A673 (cell line): Measurements from ENCODE around the gene SYTL3. TPM values are rescaled to one million over a fixed set of nuclear protein-coding genes. Genes with fewer than 3 reads are reported as not detected.

Experiments used
- BruUV-seq: library from RNA; stranded (reverse); fragments of 400-500 nt; replicated peaks from 2 replicates; lab custom pipeline; 2021; lab: Mats Ljungman, UMichigan
- CTCF ChIA-PET: fragments of 300-600 bp; sonication (Branson Sonifier 250); formaldehyde crosslinking; loops from one replicate; lab custom pipeline; 2022; ENCODE audit warnings: antibody characterized with exemption; lab: Charles Lee
- POLR2A ChIA-PET: fragments of 300-600 bp; sonication (Branson Sonifier 250); formaldehyde crosslinking; loops from one replicate; lab custom pipeline; 2022; ENCODE audit warnings: antibody characterized with exemption; ENCODE audit not compliant: low non-redundant PET; lab: Charles Lee
- DNase-seq: peaks from one replicate; pipeline ENCODE4 v3.0.0-alpha.2; 2015; ENCODE audit warnings: low spot score
- H3K27ac ChIP-seq: fragments of 200-600 bp; sonication (generic); 2 replicates; pipeline ENCODE4 v1.5.1; 2016; ENCODE audit warnings: mixed run types, low read depth, mild to moderate bottlenecking, mixed read lengths, antibody characterized with exemption, low read length; ENCODE audit not compliant: poor library complexity, severe bottlenecking
- H3K27me3 ChIP-seq: fragments of 200-600 bp; sonication (generic); replicated peaks from 2 replicates; pipeline ENCODE4 v1.6.1; 2017; ENCODE audit warnings: mixed run types, low read depth, mild to moderate bottlenecking, mixed read lengths, antibody characterized with exemption, low read length; ENCODE audit not compliant: insufficient read depth, poor library complexity
- H3K36me3 ChIP-seq: fragments of 200-600 bp; sonication (generic); 2 replicates; pipeline ENCODE4 v1.6.1; 2016; ENCODE audit warnings: mixed run types, mild to moderate bottlenecking, mixed read lengths, antibody characterized with exemption, low read length; ENCODE audit not compliant: insufficient read depth, poor library complexity, severe bottlenecking
- H3K4me1 ChIP-seq: fragments of 200-600 bp; sonication (generic); 2 replicates; pipeline ENCODE4 v1.6.1; 2017; ENCODE audit warnings: mixed run types, mild to moderate bottlenecking, mixed read lengths, antibody characterized with exemption, low read length; ENCODE audit not compliant: insufficient read depth, poor library complexity, severe bottlenecking
- H3K4me3 ChIP-seq: fragments of 200-600 bp; sonication (generic); 2 replicates; pipeline ENCODE4 v1.5.1; 2016; ENCODE audit warnings: low read depth, mixed run types, mild to moderate bottlenecking, mixed read lengths, low read length; ENCODE audit not compliant: poor library complexity, severe bottlenecking
- H3K9me3 ChIP-seq: fragments of 200-600 bp; sonication (generic); 2 replicates; pipeline ENCODE4 v1.6.1; 2016; ENCODE audit warnings: mixed run types, low read depth, mild to moderate bottlenecking, mixed read lengths, antibody characterized with exemption, low read length; ENCODE audit not compliant: poor library complexity, severe bottlenecking
- EZH2 ChIP-seq: fragments of 200-600 bp; sonication (generic); IDR thresholded peaks from 2 replicates; pipeline ENCODE4 v1.6.1; 2017; ENCODE audit warnings: borderline replicate concordance, low read depth, mild to moderate bottlenecking, mixed read lengths, antibody characterized with exemption, low read length; ENCODE audit not compliant: poor library complexity, severe bottlenecking
- intact Hi-C: fragments of 100-400 bp; cut with micrococcal nuclease; formaldehyde crosslinking; loops from one replicate; pipeline ENCODE4 v1.10.0; 2022; ENCODE audit not compliant: unreplicated experiment
- total RNA-seq: library from RNA; stranded (reverse); gene quantifications from 2 replicates; pipeline ENCODE4 v1.2.3, GENCODE V29; 2021
- TF ChIP-seq, protein P1 (sequence below): fragments of 300-800, 200-600 bp; sonication (generic); conservative IDR thresholded peaks from 2 replicates; pipeline ENCODE4 v1.5.1; 2017; ENCODE audit warnings: low read depth, mild to moderate bottlenecking, antibody characterized with exemption, low read length, moderate library complexity, mixed read lengths

The SYTL3 gene
- total RNA-seq, 1 experiment from 2014 or later: 0.82 TPM

DNA sequence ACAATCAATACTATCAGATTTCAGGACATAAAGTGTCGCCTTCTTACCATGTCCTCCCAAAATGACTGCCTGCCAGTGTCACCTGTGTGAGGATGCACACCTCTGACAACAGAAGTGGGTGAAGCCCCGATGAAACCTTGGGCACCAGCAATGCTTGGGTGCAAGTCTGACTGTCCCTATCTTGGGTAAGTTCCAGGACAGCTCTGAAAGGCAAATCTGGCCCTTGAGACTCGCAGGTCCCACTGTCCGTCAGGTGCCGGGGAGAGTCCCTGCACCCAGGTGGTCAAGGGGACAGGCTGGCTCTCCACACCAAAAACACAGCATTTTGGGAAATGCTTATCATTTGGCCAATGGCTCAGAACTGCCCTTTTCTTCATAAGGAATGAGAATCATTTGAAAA is 126.0 kb downstream of the SYTL3 start:
- Histone ChIP-seq H3K4me1 (peaks cover 22% of the 10 kb centered on the region), H3K27ac (no peak overlapping the region), H3K4me3 (no peak overlapping the region), H3K27me3 (no peaks in the 10 kb centered on the region), H3K36me3 (peaks cover 76% of the 10 kb centered on the region), H3K9me3 (no peaks in the 10 kb centered on the region)
- ChIA-PET POLR2A (no interaction called here), CTCF (no interaction called here)
- intact Hi-C loops: no loop called here
- no TSS peak for BruUV-seq
- no peak for TF ChIP-seq EZH2
- TF ChIP-seq, protein P1, sequence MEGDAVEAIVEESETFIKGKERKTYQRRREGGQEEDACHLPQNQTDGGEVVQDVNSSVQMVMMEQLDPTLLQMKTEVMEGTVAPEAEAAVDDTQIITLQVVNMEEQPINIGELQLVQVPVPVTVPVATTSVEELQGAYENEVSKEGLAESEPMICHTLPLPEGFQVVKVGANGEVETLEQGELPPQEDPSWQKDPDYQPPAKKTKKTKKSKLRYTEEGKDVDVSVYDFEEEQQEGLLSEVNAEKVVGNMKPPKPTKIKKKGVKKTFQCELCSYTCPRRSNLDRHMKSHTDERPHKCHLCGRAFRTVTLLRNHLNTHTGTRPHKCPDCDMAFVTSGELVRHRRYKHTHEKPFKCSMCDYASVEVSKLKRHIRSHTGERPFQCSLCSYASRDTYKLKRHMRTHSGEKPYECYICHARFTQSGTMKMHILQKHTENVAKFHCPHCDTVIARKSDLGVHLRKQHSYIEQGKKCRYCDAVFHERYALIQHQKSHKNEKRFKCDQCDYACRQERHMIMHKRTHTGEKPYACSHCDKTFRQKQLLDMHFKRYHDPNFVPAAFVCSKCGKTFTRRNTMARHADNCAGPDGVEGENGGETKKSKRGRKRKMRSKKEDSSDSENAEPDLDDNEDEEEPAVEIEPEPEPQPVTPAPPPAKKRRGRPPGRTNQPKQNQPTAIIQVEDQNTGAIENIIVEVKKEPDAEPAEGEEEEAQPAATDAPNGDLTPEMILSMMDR: no peak
- no peak for DNase-seq

DNA sequence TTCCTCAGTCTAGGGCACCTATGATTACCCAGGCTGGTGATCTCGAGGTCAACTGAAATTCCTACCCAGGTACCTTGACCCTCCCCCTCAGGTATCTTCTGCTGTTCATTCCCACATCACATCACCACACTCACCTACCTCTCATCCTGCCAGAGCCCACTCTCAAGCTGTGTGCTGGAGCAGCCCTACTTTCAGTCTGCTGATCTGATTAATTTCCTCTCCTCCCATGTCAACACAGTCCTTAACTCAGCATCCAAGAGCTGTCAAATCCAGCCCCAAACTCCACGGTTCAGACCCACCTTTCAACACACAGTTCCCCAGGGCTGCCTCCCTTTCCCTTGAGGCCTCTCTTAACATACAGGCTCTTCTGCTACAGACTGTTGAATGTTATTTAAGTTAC is 126.9 kb downstream of the SYTL3 start:
- peaks cover 76% of the 10 kb centered on the region for H3K36me3 ChIP-seq
- intact Hi-C loops: no loop called here
- H3K27ac ChIP-seq: no peak overlapping the region
- POLR2A ChIA-PET: no interaction called here
- CTCF ChIA-PET: no interaction called here
- TF ChIP-seq EZH2: no peak
- TF ChIP-seq, protein P1: no peak
- no peak overlapping the region for H3K4me3 ChIP-seq
- H3K4me1 ChIP-seq: peaks cover 22% of the 10 kb centered on the region
- no peaks in the 10 kb centered on the region for H3K9me3 ChIP-seq
- no peak for DNase-seq
- BruUV-seq: no TSS peak
- no peaks in the 10 kb centered on the region for H3K27me3 ChIP-seq

DNA sequence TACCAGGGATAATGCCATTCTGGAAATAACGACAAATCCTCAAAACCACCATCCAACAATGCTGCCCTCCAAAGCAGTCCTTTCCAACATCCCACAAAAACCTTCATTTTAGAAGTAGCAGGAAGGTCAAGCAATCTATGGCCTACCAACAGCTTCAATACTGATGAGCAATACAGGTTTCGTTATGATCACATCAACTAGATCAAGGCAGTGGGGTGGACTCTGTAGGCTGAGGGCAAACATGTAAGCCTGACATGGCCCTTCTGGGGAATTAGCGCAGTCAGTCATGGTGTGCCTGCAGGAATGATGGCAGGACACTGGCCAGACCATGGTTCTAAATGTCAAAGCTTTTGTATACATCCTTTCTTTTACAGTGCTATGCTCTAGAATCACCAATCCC is 127.7 kb downstream of the SYTL3 start:
- DNase-seq: no peak
- TF ChIP-seq, protein P1: no peak
- TF ChIP-seq EZH2: no peak
- ChIA-PET POLR2A (no interaction called here), CTCF (no interaction called here)
- BruUV-seq: no TSS peak
- H3K36me3 ChIP-seq: peaks cover 76% of the 10 kb centered on the region
- no peak overlapping the region for H3K27ac ChIP-seq
- no peaks in the 10 kb centered on the region for H3K27me3 ChIP-seq
- intact Hi-C loops: no loop called here
- no peaks in the 10 kb centered on the region for H3K9me3 ChIP-seq
- no peak overlapping the region for H3K4me3 ChIP-seq
- H3K4me1 ChIP-seq: peaks cover 22% of the 10 kb centered on the region
